ENCODE measurements around the gene NSG1. TPM values are rescaled to one million over a fixed set of nuclear protein-coding genes. Genes with fewer than 3 reads are reported as not detected.

NSG1 gene
- total RNA-seq, 4 donors from 2014 or later = 0.44 to 6.5 (median 3.6) TPM

- H3K4me1 ChIP-seq = no peaks in the 10 kb centered on the region
- DNase-seq (ENCODE audit: low spot score in 2 of 2) = no peak
- H3K27ac ChIP-seq = no peak overlapping the region
- WGBS, 2 donors = 66 to 73% methylated on average over 22 to 23 of the region's 23 CpGs
- no peak overlapping the region for H3K4me3 ChIP-seq
- no peaks in the 10 kb centered on the region for H3K27me3 ChIP-seq
- no peaks in the 10 kb centered on the region for H3K9me3 ChIP-seq
- TF ChIP-seq EP300 (IDR thresholded peaks at IDR 0.05) (no peak), CTCF (IDR thresholded peaks at IDR 0.05) (no peak), POLR2A (IDR thresholded peaks at IDR 0.05) (no peak)
- H3K36me3 ChIP-seq = peaks cover 0 to 5% (median 0%) of the 10 kb centered on the region in 3 donors
These were observed 21.9 kb downstream of the NSG1 start for GRCh38 chr4:4408576-4409335.

GRCh38 chr4:4409416-4410115 lies 22.7 kb downstream of the NSG1 start:
- H3K27ac ChIP-seq = no peak overlapping the region
- H3K36me3 ChIP-seq = peaks cover 0 to 5% (median 0%) of the 10 kb centered on the region in 3 donors
- H3K4me1 ChIP-seq = no peaks in the 10 kb centered on the region
- WGBS, 2 donors = 77 to 88% methylated on average over 23 of the region's 23 CpGs
- H3K27me3 ChIP-seq = no peaks in the 10 kb centered on the region
- no peak for DNase-seq (ENCODE audit: low spot score in 2 of 2)
- H3K9me3 ChIP-seq = no peaks in the 10 kb centered on the region
- TF ChIP-seq EP300 (IDR thresholded peaks at IDR 0.05) (no peak), CTCF (IDR thresholded peaks at IDR 0.05) (no peak), POLR2A (IDR thresholded peaks at IDR 0.05) (no peak)
- H3K4me3 ChIP-seq = no peak overlapping the region

- H3K36me3 ChIP-seq = peaks cover 0 to 8% (median 0%) of the 10 kb centered on the region in 3 donors
- no peaks in the 10 kb centered on the region for H3K4me1 ChIP-seq
- no peak overlapping the region for H3K4me3 ChIP-seq
- no peaks in the 10 kb centered on the region for H3K27me3 ChIP-seq
- TF ChIP-seq POLR2A (IDR thresholded peaks at IDR 0.05) = no peak
- TF ChIP-seq CTCF (IDR thresholded peaks at IDR 0.05) = no peak
- no peak for TF ChIP-seq EP300 (IDR thresholded peaks at IDR 0.05)
- 88 to 89% methylated on average over 15 of the region's 15 CpGs for WGBS, 2 donors
- H3K9me3 ChIP-seq = no peaks in the 10 kb centered on the region
- H3K27ac ChIP-seq = no peak overlapping the region
- DNase-seq (ENCODE audit: low spot score in 2 of 2) = no peak
These were observed 23.4 kb downstream of the NSG1 start for GRCh38 chr4:4410271-4410670.

- Histone ChIP-seq H3K4me3 (no peak overlapping the region), H3K4me1 (no peaks in the 10 kb centered on the region), H3K27ac (no peak overlapping the region), H3K9me3 (no peaks in the 10 kb centered on the region), H3K27me3 (no peaks in the 10 kb centered on the region), H3K36me3 (peaks cover 0 to 24% (median 0%) of the 10 kb centered on the region in 3 donors)
- TF ChIP-seq CTCF (IDR thresholded peaks at IDR 0.05) (no peak), POLR2A (IDR thresholded peaks at IDR 0.05) (no peak), EP300 (IDR thresholded peaks at IDR 0.05) (no peak)
- WGBS, 2 donors = 75 to 76% methylated on average over 12 to 15 of the region's 15 CpGs
- DNase-seq (ENCODE audit: low spot score in 2 of 2) = no peak
These were observed 25.0 kb downstream of the NSG1 start for GRCh38 chr4:4411906-4412305.
